ENCODE data around the gene COG3.
"Not testable (repeated sequence)": the region's sequence is repeated elsewhere in the genome, so short reads cannot be mapped to it uniquely, and the experiment has no call there.

The COG3 gene

GRCh38 chr13:45464687-45465453, at the start of gene COG3:
Gene COG3 (plus strand): TSS chr13:45464939. CDS start chr13:45465037, 98 bp downstream.
- in situ Hi-C loops (cut with HindIII; ENCODE audit: low sequenced_read_pairs), result loop anchor here (10.0 kb wide), 1 partner anchor 70 kb away; no protein-coding TSS in a partner anchor

GRCh38 chr13:45415112-45415511, 49.6 kb upstream of the COG3 start:
- in situ Hi-C loops (cut with HindIII; ENCODE audit: low sequenced_read_pairs), result no loop called here

- in situ Hi-C loops (cut with HindIII; ENCODE audit: low sequenced_read_pairs), result no loop called here
Observed at GRCh38 chr13:45416516-45417128, 48.1 kb upstream of the COG3 start.

- in situ Hi-C loops (cut with HindIII; ENCODE audit: low sequenced_read_pairs), result no loop called here
Observed at GRCh38 chr13:45417790-45418534, 46.8 kb upstream of the COG3 start, which contains the start of gene SLC25A30. Gene SLC25A30 (minus strand): TSS chr13:45418373. CDS start chr13:45411425, 6,948 bp downstream.

- in situ Hi-C loops (cut with HindIII; ENCODE audit: low sequenced_read_pairs), result not testable (repeated sequence)
Observed at GRCh38 chr13:45419389-45419788, 45.4 kb upstream of the COG3 start.

GRCh38 chr13:45419945-45420344, 44.8 kb upstream of the COG3 start:
- in situ Hi-C loops (cut with HindIII; ENCODE audit: low sequenced_read_pairs), result no loop called here

- in situ Hi-C loops (cut with HindIII; ENCODE audit: low sequenced_read_pairs), result no loop called here
Observed at GRCh38 chr13:45422731-45423292, 41.9 kb upstream of the COG3 start.

GRCh38 chr13:45426056-45426841, 38.5 kb upstream of the COG3 start:
- in situ Hi-C loops (cut with HindIII; ENCODE audit: low sequenced_read_pairs), result not testable (repeated sequence)

GRCh38 chr13:45432737-45433380, 31.9 kb upstream of the COG3 start:
- in situ Hi-C loops (cut with HindIII; ENCODE audit: low sequenced_read_pairs), result no loop called here

- in situ Hi-C loops (cut with HindIII; ENCODE audit: low sequenced_read_pairs), result no loop called here
Observed at GRCh38 chr13:45433381-45433790, 31.4 kb upstream of the COG3 start.

- in situ Hi-C loops (cut with HindIII; ENCODE audit: low sequenced_read_pairs), result no loop called here
Observed at GRCh38 chr13:45434556-45435371, 30.0 kb upstream of the COG3 start.

GRCh38 chr13:45436332-45436731, 28.4 kb upstream of the COG3 start:
- in situ Hi-C loops (cut with HindIII; ENCODE audit: low sequenced_read_pairs), result no loop called here

GRCh38 chr13:45436953-45437352, 27.8 kb upstream of the COG3 start:
- in situ Hi-C loops (cut with HindIII; ENCODE audit: low sequenced_read_pairs), result no loop called here

- in situ Hi-C loops (cut with HindIII; ENCODE audit: low sequenced_read_pairs), result no loop called here
Observed at GRCh38 chr13:45437947-45438346, 26.8 kb upstream of the COG3 start.

- in situ Hi-C loops (cut with HindIII; ENCODE audit: low sequenced_read_pairs), result no loop called here
Observed at GRCh38 chr13:45439008-45439407, 25.7 kb upstream of the COG3 start.

GRCh38 chr13:45439781-45440462, 24.8 kb upstream of the COG3 start:
- in situ Hi-C loops (cut with HindIII; ENCODE audit: low sequenced_read_pairs), result no loop called here

GRCh38 chr13:45441633-45442032, 23.1 kb upstream of the COG3 start:
- in situ Hi-C loops (cut with HindIII; ENCODE audit: low sequenced_read_pairs), result no loop called here

- in situ Hi-C loops (cut with HindIII; ENCODE audit: low sequenced_read_pairs), result no loop called here
Observed at GRCh38 chr13:45445053-45445452, 19.7 kb upstream of the COG3 start.

- in situ Hi-C loops (cut with HindIII; ENCODE audit: low sequenced_read_pairs), result no loop called here
Observed at GRCh38 chr13:45446181-45446580, 18.6 kb upstream of the COG3 start.

All from endothelial cell of hepatic sinusoid (primary cell).